ENCODE data around the gene DHDDS. TPM values are rescaled to one million over a fixed set of nuclear protein-coding genes. Genes with fewer than 3 reads are reported as not detected.

DHDDS gene
- total and polyA plus RNA-seq, 2 of the 13 experiments (the other 11 are each of a cell fraction or from before 2014, with no cell fraction given), result 18.9 to 28.3 TPM

DNA sequence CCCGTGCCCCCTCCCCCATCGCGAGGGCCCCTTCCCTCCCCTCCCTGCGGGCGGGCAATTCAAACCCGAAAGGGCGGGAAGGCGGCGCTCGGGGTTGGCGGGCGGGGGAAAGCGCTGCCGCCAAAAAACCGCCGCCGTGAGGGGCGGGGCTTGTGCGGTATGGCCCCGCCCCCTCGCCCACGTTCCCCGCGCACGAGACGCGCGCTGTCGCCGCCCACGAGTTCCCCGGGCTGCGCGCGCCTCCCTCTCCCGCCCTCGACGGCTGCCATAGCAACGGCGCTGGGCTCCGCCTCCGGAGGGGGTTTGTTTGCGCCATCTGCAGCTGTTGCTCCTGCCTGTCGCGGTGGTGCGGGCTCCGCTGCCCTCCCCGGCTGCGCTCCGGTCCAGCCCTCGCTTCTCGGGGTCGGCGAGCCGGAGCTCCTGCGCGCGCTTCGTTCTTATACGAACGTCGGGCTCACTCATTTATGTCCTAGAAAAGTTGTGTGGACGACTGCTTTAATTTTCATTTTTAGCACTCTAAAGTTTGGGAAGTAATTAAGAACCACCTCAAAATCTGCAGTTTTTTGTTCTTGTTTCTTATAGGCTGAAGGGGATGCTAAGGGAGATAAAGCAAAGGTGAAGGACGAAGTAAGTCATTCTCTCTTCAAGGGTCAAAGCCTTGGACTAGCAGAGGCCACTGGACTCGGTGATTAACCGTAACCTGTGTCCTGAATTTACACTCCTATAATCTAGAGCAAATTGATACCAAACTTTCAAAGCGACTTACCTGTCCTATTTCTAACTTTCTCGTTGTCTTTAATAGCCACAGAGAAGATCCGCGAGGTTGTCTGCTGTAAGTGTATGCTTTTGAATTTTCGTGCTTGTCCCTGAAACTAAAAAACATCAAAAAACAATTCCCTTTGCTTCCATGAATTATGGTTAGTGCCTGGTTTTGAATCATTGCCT is 41.1 kb downstream of the DHDDS start (continued):
- TF ChIP-seq, protein P1, sequence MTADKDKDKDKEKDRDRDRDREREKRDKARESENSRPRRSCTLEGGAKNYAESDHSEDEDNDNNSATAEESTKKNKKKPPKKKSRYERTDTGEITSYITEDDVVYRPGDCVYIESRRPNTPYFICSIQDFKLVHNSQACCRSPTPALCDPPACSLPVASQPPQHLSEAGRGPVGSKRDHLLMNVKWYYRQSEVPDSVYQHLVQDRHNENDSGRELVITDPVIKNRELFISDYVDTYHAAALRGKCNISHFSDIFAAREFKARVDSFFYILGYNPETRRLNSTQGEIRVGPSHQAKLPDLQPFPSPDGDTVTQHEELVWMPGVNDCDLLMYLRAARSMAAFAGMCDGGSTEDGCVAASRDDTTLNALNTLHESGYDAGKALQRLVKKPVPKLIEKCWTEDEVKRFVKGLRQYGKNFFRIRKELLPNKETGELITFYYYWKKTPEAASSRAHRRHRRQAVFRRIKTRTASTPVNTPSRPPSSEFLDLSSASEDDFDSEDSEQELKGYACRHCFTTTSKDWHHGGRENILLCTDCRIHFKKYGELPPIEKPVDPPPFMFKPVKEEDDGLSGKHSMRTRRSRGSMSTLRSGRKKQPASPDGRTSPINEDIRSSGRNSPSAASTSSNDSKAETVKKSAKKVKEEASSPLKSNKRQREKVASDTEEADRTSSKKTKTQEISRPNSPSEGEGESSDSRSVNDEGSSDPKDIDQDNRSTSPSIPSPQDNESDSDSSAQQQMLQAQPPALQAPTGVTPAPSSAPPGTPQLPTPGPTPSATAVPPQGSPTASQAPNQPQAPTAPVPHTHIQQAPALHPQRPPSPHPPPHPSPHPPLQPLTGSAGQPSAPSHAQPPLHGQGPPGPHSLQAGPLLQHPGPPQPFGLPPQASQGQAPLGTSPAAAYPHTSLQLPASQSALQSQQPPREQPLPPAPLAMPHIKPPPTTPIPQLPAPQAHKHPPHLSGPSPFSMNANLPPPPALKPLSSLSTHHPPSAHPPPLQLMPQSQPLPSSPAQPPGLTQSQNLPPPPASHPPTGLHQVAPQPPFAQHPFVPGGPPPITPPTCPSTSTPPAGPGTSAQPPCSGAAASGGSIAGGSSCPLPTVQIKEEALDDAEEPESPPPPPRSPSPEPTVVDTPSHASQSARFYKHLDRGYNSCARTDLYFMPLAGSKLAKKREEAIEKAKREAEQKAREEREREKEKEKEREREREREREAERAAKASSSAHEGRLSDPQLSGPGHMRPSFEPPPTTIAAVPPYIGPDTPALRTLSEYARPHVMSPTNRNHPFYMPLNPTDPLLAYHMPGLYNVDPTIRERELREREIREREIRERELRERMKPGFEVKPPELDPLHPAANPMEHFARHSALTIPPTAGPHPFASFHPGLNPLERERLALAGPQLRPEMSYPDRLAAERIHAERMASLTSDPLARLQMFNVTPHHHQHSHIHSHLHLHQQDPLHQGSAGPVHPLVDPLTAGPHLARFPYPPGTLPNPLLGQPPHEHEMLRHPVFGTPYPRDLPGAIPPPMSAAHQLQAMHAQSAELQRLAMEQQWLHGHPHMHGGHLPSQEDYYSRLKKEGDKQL (CRISPR knock-in tag; IDR thresholded peaks at IDR 0.05; ENCODE audit: low read depth), result no peak
- TF ChIP-seq TRIM24 (CRISPR knock-in tag; IDR thresholded peaks at IDR 0.05) (no peak), MYNN (CRISPR knock-in tag; IDR thresholded peaks at IDR 0.05; ENCODE audit: low read depth) (no peak), ISL2 (CRISPR knock-in tag; IDR thresholded peaks at IDR 0.05) (no peak; the same call in 1 of the 2 replicates), ZNF792 (CRISPR knock-in tag; IDR thresholded peaks at IDR 0.05) (no peak)
- TF ChIP-seq, protein P2, sequence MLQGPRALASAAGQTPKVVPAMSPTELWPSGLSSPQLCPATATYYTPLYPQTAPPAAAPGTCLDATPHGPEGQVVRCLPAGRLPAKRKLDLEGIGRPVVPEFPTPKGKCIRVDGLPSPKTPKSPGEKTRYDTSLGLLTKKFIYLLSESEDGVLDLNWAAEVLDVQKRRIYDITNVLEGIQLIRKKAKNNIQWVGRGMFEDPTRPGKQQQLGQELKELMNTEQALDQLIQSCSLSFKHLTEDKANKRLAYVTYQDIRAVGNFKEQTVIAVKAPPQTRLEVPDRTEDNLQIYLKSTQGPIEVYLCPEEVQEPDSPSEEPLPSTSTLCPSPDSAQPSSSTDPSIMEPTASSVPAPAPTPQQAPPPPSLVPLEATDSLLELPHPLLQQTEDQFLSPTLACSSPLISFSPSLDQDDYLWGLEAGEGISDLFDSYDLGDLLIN (CRISPR knock-in tag; IDR thresholded peaks at IDR 0.05; ENCODE audit: borderline replicate concordance), result peak; percentile 81; the same call in 1 of the 2 replicates
- TF ChIP-seq, protein P3, sequence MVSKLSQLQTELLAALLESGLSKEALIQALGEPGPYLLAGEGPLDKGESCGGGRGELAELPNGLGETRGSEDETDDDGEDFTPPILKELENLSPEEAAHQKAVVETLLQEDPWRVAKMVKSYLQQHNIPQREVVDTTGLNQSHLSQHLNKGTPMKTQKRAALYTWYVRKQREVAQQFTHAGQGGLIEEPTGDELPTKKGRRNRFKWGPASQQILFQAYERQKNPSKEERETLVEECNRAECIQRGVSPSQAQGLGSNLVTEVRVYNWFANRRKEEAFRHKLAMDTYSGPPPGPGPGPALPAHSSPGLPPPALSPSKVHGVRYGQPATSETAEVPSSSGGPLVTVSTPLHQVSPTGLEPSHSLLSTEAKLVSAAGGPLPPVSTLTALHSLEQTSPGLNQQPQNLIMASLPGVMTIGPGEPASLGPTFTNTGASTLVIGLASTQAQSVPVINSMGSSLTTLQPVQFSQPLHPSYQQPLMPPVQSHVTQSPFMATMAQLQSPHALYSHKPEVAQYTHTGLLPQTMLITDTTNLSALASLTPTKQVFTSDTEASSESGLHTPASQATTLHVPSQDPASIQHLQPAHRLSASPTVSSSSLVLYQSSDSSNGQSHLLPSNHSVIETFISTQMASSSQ (IDR thresholded peaks at IDR 0.05; ENCODE audit: low read depth), result no peak
- TF ChIP-seq, protein P3 (CRISPR knock-in tag; IDR thresholded peaks at IDR 0.05; ENCODE audit: borderline replicate concordance), result peak; percentile 45; the same call in 1 of the 2 replicates
- TF ChIP-seq, protein P4, sequence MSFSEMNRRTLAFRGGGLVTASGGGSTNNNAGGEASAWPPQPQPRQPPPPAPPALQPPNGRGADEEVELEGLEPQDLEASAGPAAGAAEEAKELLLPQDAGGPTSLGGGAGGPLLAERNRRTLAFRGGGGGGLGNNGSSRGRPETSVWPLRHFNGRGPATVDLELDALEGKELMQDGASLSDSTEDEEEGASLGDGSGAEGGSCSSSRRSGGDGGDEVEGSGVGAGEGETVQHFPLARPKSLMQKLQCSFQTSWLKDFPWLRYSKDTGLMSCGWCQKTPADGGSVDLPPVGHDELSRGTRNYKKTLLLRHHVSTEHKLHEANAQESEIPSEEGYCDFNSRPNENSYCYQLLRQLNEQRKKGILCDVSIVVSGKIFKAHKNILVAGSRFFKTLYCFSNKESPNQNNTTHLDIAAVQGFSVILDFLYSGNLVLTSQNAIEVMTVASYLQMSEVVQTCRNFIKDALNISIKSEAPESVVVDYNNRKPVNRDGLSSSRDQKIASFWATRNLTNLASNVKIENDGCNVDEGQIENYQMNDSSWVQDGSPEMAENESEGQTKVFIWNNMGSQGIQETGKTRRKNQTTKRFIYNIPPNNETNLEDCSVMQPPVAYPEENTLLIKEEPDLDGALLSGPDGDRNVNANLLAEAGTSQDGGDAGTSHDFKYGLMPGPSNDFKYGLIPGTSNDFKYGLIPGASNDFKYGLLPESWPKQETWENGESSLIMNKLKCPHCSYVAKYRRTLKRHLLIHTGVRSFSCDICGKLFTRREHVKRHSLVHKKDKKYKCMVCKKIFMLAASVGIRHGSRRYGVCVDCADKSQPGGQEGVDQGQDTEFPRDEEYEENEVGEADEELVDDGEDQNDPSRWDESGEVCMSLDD (CRISPR knock-in tag; IDR thresholded peaks at IDR 0.05; ENCODE audit: borderline replicate concordance), result no peak
- TF ChIP-seq, protein P5, sequence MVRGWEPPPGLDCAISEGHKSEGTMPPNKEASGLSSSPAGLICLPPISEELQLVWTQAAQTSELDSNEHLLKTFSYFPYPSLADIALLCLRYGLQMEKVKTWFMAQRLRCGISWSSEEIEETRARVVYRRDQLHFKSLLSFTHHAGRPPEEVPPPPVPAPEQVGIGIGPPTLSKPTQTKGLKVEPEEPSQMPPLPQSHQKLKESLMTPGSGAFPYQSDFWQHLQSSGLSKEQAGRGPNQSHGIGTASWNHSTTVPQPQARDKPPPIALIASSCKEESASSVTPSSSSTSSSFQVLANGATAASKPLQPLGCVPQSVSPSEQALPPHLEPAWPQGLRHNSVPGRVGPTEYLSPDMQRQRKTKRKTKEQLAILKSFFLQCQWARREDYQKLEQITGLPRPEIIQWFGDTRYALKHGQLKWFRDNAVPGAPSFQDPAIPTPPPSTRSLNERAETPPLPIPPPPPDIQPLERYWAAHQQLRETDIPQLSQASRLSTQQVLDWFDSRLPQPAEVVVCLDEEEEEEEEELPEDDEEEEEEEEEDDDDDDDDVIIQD (CRISPR knock-in tag; IDR thresholded peaks at IDR 0.05; ENCODE audit: low read depth), result no peak
